Panc1 (cell line): Measurements from ENCODE around the gene FSHR. TPM values are rescaled to one million over a fixed set of nuclear protein-coding genes. Genes with fewer than 3 reads are reported as not detected.

Source experiments
- ATAC-seq: fragments of 200-7000 bp; cut with Tn5 transposase; 2 replicates; pipeline ENCODE4 v1.9.1; 2020; ENCODE audit warnings: mild to moderate bottlenecking, moderate library complexity
- BruUV-seq: library from RNA; stranded (reverse); fragments of 400-500 nt; replicated peaks from 2 replicates; lab custom pipeline; 2021; lab: Mats Ljungman, UMichigan
- CTCF ChIA-PET: fragments of 300-600 bp; sonication (Branson Sonifier 250); formaldehyde crosslinking; loops from one replicate; lab custom pipeline; 2022; ENCODE audit warnings: antibody characterized with exemption; lab: Charles Lee
- POLR2A ChIA-PET: fragments of 300-600 bp; sonication (Branson Sonifier 250); formaldehyde crosslinking; loops from one replicate; lab custom pipeline; 2022; ENCODE audit warnings: antibody characterized with exemption; lab: Charles Lee
- DNase-seq: peaks from one replicate; pipeline ENCODE4 v3.0.0-alpha.2; 2010; ENCODE audit warnings: low read depth, low spot score
- H3K27ac ChIP-seq: 2 replicates; pipeline ENCODE4 v1.5.1; 2011; ENCODE audit warnings: mild to moderate bottlenecking, low read length, inconsistent platforms
- H3K27me3 ChIP-seq: fragments of 200-500 bp; sonication (Bioruptor generic); 2 replicates; pipeline ENCODE4 v1.6.0; 2014; ENCODE audit warnings: low read length, inconsistent platforms; ENCODE audit not compliant: control insufficient read depth, insufficient read depth
- H3K36me3 ChIP-seq: fragments of 200-500 bp; sonication (Bioruptor generic); 2 replicates; pipeline ENCODE4 v1.5.1; 2014; ENCODE audit warnings: inconsistent platforms, mild to moderate bottlenecking, low read length, moderate library complexity; ENCODE audit not compliant: control insufficient read depth, insufficient read depth
- H3K4me1 ChIP-seq: 2 replicates; pipeline ENCODE4 v1.5.1; 2011; ENCODE audit warnings: inconsistent platforms, mild to moderate bottlenecking, low read length, moderate library complexity; ENCODE audit not compliant: control insufficient read depth, insufficient read depth
- H3K4me3 ChIP-seq, 2 experiments: 2 replicates each; pipeline ENCODE4 v1.5.1; 2011 to 2012; ENCODE audit warnings: low read depth in 2 of 2, low read length in 2 of 2, mild to moderate bottlenecking in 2 of 2, inconsistent platforms in 1 of 2, moderate library complexity in 1 of 2
- H3K9me3 ChIP-seq: fragments of 200-500 bp; sonication (Bioruptor generic); 2 replicates; pipeline ENCODE4 v1.5.1; 2014; ENCODE audit warnings: low read depth, mild to moderate bottlenecking, inconsistent platforms, low read length, moderate library complexity; ENCODE audit not compliant: control insufficient read depth, insufficient read depth
- POLR2AphosphoS5 ChIP-seq: IDR thresholded peaks from 2 replicates; pipeline ENCODE4 v1.6.1; 2012; ENCODE audit warnings: mild to moderate bottlenecking, low read depth, low read length, moderate library complexity
- SIN3A ChIP-seq: IDR thresholded peaks from 2 replicates; pipeline ENCODE4 v1.6.1; 2012; ENCODE audit warnings: low read depth, mild to moderate bottlenecking, low read length, moderate library complexity, borderline replicate concordance; ENCODE audit not compliant: insufficient read depth
- TCF7L2 ChIP-seq: IDR thresholded peaks from 2 replicates; pipeline ENCODE4 v1.6.1; 2011; ENCODE audit warnings: mild to moderate bottlenecking, low read depth, low read length, inconsistent platforms
- in situ Hi-C: cut with HindIII; loops from 2 replicates; pipeline ENCODE4 v1.10.0; 2016; ENCODE audit warnings: low sequenced_read_pairs, low pct_unique_long_range_greater_than_20kb
- intact Hi-C: fragments of 100-400 bp; cut with micrococcal nuclease; formaldehyde crosslinking; loops from one replicate; pipeline ENCODE4 v1.10.0; 2022; ENCODE audit not compliant: unreplicated experiment
- total RNA-seq: library from RNA; stranded (reverse); gene quantifications from one replicate; pipeline ENCODE4 v1.2.1, GENCODE V29; 2021; ENCODE audit not compliant: unreplicated experiment
- TF ChIP-seq, protein P1 (sequence below): fragments of 450-650 bp; IDR thresholded peaks from 2 replicates; pipeline ENCODE4 v1.5.1; 2017; ENCODE audit warnings: mild to moderate bottlenecking
- TF ChIP-seq, protein P2 (sequence below), 2 experiments: IDR thresholded peaks; 2 replicates each; pipeline ENCODE4 v1.6.1; 2011 to 2012; ENCODE audit warnings: low read depth in 2 of 2, control low read depth in 1 of 2, low read length in 1 of 2, mild to moderate bottlenecking in 1 of 2, moderate library complexity in 1 of 2; ENCODE audit not compliant: insufficient read depth in 1 of 2

Gene FSHR
- total RNA-seq, 1 experiment from 2014 or later = not detected

DNA sequence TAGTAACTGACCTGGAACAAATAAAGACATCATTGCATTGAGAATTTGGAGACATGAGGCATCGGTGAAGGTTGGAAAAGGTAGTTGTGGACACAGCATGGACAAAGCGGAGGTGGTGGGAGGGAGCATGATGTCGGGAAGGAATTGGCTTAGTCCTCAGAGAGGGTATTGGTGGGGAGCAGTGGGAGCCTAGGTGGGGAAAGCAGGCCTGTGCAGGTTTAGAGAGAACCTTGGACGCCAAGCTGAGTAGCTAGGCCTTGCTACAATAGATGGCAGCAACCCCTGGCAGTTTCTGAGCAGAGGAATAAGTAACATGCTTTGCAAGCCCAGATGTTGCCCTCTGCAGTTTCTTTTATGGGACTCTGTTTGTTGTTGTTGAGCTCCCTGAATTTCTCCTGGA is 221.6 kb downstream of the FSHR start:
- ATAC-seq (no peak), DNase-seq (no peak)
- TF ChIP-seq TCF7L2 = no peak
- TF ChIP-seq, protein P1, sequence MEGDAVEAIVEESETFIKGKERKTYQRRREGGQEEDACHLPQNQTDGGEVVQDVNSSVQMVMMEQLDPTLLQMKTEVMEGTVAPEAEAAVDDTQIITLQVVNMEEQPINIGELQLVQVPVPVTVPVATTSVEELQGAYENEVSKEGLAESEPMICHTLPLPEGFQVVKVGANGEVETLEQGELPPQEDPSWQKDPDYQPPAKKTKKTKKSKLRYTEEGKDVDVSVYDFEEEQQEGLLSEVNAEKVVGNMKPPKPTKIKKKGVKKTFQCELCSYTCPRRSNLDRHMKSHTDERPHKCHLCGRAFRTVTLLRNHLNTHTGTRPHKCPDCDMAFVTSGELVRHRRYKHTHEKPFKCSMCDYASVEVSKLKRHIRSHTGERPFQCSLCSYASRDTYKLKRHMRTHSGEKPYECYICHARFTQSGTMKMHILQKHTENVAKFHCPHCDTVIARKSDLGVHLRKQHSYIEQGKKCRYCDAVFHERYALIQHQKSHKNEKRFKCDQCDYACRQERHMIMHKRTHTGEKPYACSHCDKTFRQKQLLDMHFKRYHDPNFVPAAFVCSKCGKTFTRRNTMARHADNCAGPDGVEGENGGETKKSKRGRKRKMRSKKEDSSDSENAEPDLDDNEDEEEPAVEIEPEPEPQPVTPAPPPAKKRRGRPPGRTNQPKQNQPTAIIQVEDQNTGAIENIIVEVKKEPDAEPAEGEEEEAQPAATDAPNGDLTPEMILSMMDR = no peak
- no peak for TF ChIP-seq POLR2AphosphoS5
- TF ChIP-seq SIN3A = no peak
- TF ChIP-seq, protein P2, sequence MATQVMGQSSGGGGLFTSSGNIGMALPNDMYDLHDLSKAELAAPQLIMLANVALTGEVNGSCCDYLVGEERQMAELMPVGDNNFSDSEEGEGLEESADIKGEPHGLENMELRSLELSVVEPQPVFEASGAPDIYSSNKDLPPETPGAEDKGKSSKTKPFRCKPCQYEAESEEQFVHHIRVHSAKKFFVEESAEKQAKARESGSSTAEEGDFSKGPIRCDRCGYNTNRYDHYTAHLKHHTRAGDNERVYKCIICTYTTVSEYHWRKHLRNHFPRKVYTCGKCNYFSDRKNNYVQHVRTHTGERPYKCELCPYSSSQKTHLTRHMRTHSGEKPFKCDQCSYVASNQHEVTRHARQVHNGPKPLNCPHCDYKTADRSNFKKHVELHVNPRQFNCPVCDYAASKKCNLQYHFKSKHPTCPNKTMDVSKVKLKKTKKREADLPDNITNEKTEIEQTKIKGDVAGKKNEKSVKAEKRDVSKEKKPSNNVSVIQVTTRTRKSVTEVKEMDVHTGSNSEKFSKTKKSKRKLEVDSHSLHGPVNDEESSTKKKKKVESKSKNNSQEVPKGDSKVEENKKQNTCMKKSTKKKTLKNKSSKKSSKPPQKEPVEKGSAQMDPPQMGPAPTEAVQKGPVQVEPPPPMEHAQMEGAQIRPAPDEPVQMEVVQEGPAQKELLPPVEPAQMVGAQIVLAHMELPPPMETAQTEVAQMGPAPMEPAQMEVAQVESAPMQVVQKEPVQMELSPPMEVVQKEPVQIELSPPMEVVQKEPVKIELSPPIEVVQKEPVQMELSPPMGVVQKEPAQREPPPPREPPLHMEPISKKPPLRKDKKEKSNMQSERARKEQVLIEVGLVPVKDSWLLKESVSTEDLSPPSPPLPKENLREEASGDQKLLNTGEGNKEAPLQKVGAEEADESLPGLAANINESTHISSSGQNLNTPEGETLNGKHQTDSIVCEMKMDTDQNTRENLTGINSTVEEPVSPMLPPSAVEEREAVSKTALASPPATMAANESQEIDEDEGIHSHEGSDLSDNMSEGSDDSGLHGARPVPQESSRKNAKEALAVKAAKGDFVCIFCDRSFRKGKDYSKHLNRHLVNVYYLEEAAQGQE (IDR thresholded peaks at IDR 0.05; ENCODE audit: insufficient read depth in 1 of 2, low read depth in 2 of 2, low read length in 1 of 2) = no peak
- H3K36me3 ChIP-seq = no peaks in the 10 kb centered on the region
- in situ Hi-C loops = no loop called here
- no peaks in the 10 kb centered on the region for H3K27me3 ChIP-seq
- no peaks in the 10 kb centered on the region for H3K9me3 ChIP-seq
- no peaks in the 10 kb centered on the region for H3K4me1 ChIP-seq
- no TSS peak for BruUV-seq
- intact Hi-C loops = no loop called here
- POLR2A ChIA-PET = no interaction called here
- H3K27ac ChIP-seq = no peak overlapping the region
- H3K4me3 ChIP-seq = no peak overlapping the region
- CTCF ChIA-PET = no interaction called here

DNA sequence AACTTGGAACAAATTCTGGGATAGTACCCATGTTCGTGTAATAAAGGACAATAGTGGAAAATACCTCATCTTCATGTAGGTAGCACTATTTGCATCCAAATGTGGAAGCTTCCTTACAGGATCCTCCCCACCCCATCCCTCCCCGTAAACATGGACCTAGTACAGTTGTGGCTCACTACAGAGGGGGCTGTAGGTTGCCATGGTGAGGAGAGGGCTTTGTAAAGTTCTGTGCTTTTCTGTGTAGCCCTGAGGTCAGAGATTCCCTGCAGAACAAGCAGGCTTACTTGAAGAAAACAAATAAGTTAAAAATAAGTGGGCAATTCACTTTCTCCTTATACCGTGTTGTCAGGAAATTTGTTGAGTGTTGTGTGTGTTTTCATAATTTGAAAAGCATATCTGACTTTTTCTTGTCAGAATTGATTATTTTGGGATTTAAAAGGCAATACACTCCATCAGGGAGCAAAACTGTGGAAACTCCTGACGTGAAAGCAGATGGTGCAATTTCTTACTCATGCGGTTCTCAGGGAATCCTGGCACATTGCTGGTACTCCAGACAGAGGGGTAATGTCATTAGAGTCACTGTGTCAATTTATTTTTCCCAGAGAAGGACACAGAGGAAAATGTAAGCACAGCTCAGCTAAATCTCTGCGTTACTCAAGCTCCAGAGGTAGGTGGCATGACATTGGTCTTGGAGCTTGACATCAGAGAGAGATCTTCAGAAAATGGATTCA is 224.6 kb downstream of the FSHR start:
- TF ChIP-seq TCF7L2 (no peak), POLR2AphosphoS5 (no peak)
- in situ Hi-C loops = no loop called here
- ChIA-PET POLR2A (no interaction called here), CTCF (no interaction called here)
- Histone ChIP-seq H3K27me3 (no peaks in the 10 kb centered on the region), H3K36me3 (no peaks in the 10 kb centered on the region), H3K27ac (no peak overlapping the region), H3K4me1 (no peaks in the 10 kb centered on the region), H3K9me3 (no peaks in the 10 kb centered on the region), H3K4me3 (no peak overlapping the region)
- no peak for ATAC-seq
- BruUV-seq = no TSS peak
- intact Hi-C loops = no loop called here
- DNase-seq = no peak

DNA sequence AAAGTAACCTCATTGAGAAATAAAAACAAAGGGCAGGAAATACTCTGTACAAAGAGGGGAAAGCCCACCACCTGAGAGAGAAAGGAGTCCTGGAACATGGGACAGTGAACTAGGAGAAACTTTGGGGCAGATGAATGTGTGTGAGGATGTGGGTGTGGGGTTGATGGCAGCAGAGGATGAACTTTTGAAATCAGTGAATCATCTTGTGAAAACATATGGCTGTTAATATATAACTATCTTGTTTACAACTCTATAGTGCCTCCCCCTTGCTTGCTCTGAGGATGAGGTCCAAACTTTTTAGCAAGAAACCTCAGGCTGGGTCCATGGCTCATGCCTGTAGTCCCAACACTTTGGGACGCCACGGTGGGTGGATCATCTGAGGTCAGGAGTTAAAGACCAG is 227.0 kb downstream of the FSHR start:
- DNase-seq (no peak), ATAC-seq (no peak)
- Histone ChIP-seq H3K9me3 (no peaks in the 10 kb centered on the region), H3K27ac (no peak overlapping the region), H3K4me1 (no peaks in the 10 kb centered on the region), H3K36me3 (no peaks in the 10 kb centered on the region), H3K27me3 (no peaks in the 10 kb centered on the region), H3K4me3 (no peak overlapping the region)
- ChIA-PET POLR2A (no interaction called here), CTCF (no interaction called here)
- TF ChIP-seq POLR2AphosphoS5 (no peak), SIN3A (no peak), TCF7L2 (no peak)
- TF ChIP-seq, protein P2 (IDR thresholded peaks at IDR 0.05; ENCODE audit: insufficient read depth in 1 of 2, low read depth in 2 of 2, low read length in 1 of 2) = no peak
- TF ChIP-seq, protein P1 = no peak
- BruUV-seq = no TSS peak
- intact Hi-C loops = no loop called here
- in situ Hi-C loops = no loop called here
